ENCODE results near the gene KIRREL2.

Gene KIRREL2

GRCh38 chr19:35844482-35845214 lies 12.1 kb upstream of the KIRREL2 start:
- CTCF ChIA-PET: no interaction called here
- POLR2A ChIA-PET: no interaction called here
- no peak for DNase-seq (ENCODE audit: extremely low spot score)
- no peak for TF ChIP-seq CTCF (IDR thresholded peaks at IDR 0.05; ENCODE audit: control extremely low read depth, extremely low read depth, low read depth, missing control alignments)

- DNase-seq (ENCODE audit: extremely low spot score): no peak
- no peak for TF ChIP-seq CTCF (IDR thresholded peaks at IDR 0.05; ENCODE audit: control extremely low read depth, extremely low read depth, low read depth, missing control alignments)
- ChIA-PET CTCF (no interaction called here), POLR2A (no interaction called here)
Measured at GRCh38 chr19:35845215-35846037, 11.3 kb upstream of the KIRREL2 start.

GRCh38 chr19:35846038-35846668 lies 10.6 kb upstream of the KIRREL2 start:
- TF ChIP-seq CTCF (IDR thresholded peaks at IDR 0.05; ENCODE audit: control extremely low read depth, extremely low read depth, low read depth, missing control alignments): no peak
- ChIA-PET POLR2A (no interaction called here), CTCF (no interaction called here)
- DNase-seq (ENCODE audit: extremely low spot score): no peak

- no peak for DNase-seq (ENCODE audit: extremely low spot score)
- ChIA-PET CTCF (no interaction called here), POLR2A (no interaction called here)
- no peak for TF ChIP-seq CTCF (IDR thresholded peaks at IDR 0.05; ENCODE audit: control extremely low read depth, extremely low read depth, low read depth, missing control alignments)
Measured at GRCh38 chr19:35847911-35848310, 8.8 kb upstream of the KIRREL2 start.

GRCh38 chr19:35848486-35848885 lies 8.2 kb upstream of the KIRREL2 start:
- no peak for TF ChIP-seq CTCF (IDR thresholded peaks at IDR 0.05; ENCODE audit: control extremely low read depth, extremely low read depth, low read depth, missing control alignments)
- ChIA-PET CTCF (no interaction called here), POLR2A (no interaction called here)
- no peak for DNase-seq (ENCODE audit: extremely low spot score)

GRCh38 chr19:35848919-35849505 lies 7.7 kb upstream of the KIRREL2 start:
- no peak for DNase-seq (ENCODE audit: extremely low spot score)
- ChIA-PET POLR2A (no interaction called here), CTCF (no interaction called here)
- no peak for TF ChIP-seq CTCF (IDR thresholded peaks at IDR 0.05; ENCODE audit: control extremely low read depth, extremely low read depth, low read depth, missing control alignments)
